GM18526 (cell line): ENCODE results near the gene PNPO.
A peak's percentile ranks its signal among the peaks of the same experiment; 100 is the strongest.

Experiments used
- POLR2A ChIP-seq: IDR thresholded peaks from 3 replicates; pipeline ENCODE4 v1.6.1; 2011; ENCODE audit not compliant: insufficient read length; ENCODE audit errors: extremely low read depth

The PNPO gene

DNA sequence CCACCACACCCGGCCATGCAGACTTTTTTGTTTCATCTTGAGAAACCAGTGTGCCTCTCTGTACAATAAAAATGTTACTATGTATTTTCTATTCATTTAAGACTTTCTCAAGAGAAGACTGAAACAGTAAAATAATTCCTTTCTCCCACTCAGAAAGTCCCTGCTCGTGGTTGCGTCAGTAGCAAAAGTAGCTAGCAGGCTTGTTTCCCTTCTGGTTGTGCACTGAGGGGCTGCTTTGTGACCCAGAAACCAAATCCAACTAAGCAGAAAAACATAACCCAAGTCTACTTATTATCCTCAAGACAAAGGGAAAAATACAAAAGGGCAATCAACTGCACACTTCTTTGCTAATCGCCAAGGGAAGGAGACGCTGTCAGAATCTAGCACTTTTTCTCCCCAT is 3.4 kb upstream of the PNPO start:
- no peak for TF ChIP-seq POLR2A

GRCh38 chr17:47942096-47942510 is 732 bp downstream of the PNPO start:
- no peak for TF ChIP-seq POLR2A

DNA sequence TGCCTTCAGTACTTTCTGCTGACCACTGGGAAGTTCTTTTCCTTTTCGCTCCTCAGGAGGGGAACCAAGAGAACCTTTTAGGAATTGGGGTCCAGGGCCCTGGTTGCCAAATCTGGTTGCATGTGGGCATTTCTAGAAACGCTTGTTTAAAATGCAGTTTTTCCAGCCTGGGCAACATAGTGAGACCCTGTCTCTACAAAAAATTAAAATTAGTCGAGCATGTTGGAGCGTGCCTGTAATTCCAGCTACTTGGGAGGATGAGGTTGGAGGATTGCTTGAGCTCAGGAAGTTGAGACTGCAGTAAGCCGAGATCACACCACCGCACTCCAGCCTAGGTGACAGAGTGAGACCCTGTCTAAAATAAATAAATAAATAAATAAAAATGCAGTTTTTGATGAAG is 1.2 kb downstream of the PNPO start:
- no peak for TF ChIP-seq POLR2A

GRCh38 chr17:47945080-47945479 is 3.7 kb downstream of the PNPO start:
- TF ChIP-seq POLR2A, result no peak

GRCh38 chr17:47945529-47946508 is 4.4 kb downstream of the PNPO start:
- TF ChIP-seq POLR2A, result no peak

- no peak for TF ChIP-seq POLR2A
Observed at GRCh38 chr17:47946516-47946915, 5.1 kb downstream of the PNPO start.

GRCh38 chr17:47946929-47947397 is 5.6 kb downstream of the PNPO start:
- TF ChIP-seq POLR2A, result no peak

DNA sequence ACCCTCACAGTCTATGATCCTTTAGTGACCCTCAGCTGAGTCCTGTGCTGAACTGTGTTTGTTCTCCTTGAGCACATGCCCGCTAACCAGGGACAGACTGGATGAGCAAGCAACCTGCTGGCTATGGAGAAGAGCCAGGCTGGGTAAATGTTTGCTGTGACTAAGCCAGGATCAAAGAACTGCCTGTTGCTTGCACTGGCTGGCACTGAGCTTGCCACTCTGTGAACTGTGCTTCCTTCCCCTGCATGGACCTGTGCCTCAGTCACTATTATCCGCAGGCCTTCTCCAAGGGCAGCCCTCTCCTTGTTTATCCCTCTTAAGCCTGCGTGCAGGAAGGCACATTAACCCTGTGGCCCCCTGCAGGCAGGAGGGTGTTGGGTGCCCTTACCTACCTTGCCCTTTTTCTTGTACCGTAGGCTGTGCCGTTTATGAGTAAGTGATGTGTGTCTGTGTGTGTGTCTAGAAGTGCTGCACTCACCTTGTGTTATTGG is 7.4 kb downstream of the PNPO start:
- TF ChIP-seq POLR2A, result no peak

GRCh38 chr17:47949197-47949759 is 7.9 kb downstream of the PNPO start:
- TF ChIP-seq POLR2A, result peak; percentile 13

DNA sequence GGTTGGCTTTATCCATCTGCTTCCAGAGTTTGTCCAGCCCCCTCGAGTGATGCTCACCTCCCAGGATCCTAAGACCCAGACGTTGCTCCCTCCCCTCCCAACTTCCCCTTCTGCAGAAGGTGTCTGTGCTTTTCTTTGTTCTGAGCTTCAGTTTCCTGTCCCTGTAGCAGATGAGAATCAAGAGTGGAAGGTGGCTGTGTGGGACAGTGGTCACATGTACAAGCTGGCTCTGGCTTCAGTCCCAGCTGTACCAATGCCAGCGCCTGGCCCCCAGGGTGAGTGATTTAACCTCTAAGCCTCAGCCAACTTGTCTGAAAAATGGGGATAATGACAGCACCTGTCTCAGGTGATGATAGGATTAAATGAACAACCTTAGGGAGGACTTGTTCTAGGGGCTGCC is 8.6 kb downstream of the PNPO start:
- no peak for TF ChIP-seq POLR2A

DNA sequence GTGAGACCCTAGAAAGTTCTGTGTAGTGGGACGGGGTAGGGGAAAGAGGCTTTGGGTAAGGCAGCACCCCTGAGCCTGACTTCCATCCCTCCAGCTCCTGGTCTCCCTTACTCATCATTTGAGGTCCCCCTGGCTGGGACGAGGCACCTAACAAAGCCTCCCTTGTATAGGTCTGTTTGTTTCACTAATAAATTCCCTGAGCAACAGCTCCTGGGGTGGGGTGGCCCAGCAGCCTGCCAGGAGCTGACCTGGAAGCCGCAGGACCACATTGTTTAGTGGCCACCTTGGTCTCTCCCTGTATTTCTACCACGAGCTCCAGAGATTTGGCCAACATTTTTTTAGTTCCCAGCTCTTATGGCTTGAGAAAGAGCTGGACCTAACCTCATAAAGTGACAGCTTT is 9.1 kb downstream of the PNPO start:
- TF ChIP-seq POLR2A, result no peak

- no peak for TF ChIP-seq POLR2A
Observed at GRCh38 chr17:47952171-47953021, 11.0 kb downstream of the PNPO start.

- no peak for TF ChIP-seq POLR2A
Observed at GRCh38 chr17:47953909-47954308, 12.5 kb downstream of the PNPO start.

DNA sequence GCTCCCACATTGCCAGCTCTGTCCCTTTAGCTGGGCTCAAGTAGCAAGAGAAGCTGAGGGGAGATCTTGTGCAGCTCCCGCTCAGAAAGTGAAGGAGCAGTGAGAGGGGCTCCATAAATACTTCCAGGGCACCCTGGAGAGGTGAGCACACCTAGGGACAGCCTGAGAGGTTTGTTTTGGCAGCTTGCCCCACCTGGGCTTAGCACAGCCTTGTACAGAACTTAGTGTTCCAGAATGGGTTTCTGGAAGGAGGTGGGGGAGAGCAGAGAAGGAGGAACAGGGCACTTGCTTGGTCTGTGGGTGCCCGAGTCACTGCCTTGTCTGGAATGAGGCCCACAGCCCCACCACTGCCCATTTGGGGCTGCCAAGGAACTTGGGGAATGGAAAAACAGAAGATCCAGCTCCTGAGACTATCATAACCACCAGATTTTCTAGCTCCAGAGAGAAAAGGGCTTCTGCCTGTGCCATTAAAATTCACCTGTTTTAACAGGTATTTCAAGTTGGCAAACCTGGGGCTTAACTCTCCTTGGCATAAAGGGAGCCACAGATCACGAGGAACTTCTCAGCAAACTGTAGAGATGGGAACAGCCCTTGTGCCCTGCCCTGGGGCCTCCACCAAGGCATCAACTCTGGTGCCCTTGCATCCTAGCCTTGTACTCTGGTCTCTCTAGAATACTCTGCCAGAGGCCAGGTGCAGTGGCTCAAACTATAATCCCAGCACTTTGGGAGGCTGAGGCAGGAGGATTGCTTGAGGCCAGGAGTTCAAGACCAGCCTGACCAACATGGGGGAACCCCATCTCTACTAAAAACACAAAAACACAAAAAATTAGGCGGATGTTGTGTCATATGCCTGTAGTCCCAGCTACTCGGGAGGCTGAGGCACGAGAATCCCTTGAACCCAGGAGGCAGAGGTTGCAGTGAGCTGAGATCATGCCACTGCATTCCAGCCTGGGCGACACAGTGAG is 14.4 kb downstream of the PNPO start:
- no peak for TF ChIP-seq POLR2A
